HG03025 (cell line): Measurements from ENCODE around the gene DAD1.

Experiments used
- ATAC-seq: cut with Tn5 transposase; IDR thresholded peaks from one replicate; pipeline ENCODE4 v1.9.1; 2021; ENCODE audit warnings: mild to moderate bottlenecking, moderate library complexity; ENCODE audit not compliant: unreplicated experiment, low FRiP score

Gene DAD1

GRCh38 chr14:22522466-22522957 lies 66.5 kb downstream of the DAD1 start:
- ATAC-seq: no peak

GRCh38 chr14:22521449-22522239 lies 67.4 kb downstream of the DAD1 start:
- no peak for ATAC-seq

- ATAC-seq: no peak
Observed at GRCh38 chr14:22520796-22521195, 68.2 kb downstream of the DAD1 start.

DNA sequence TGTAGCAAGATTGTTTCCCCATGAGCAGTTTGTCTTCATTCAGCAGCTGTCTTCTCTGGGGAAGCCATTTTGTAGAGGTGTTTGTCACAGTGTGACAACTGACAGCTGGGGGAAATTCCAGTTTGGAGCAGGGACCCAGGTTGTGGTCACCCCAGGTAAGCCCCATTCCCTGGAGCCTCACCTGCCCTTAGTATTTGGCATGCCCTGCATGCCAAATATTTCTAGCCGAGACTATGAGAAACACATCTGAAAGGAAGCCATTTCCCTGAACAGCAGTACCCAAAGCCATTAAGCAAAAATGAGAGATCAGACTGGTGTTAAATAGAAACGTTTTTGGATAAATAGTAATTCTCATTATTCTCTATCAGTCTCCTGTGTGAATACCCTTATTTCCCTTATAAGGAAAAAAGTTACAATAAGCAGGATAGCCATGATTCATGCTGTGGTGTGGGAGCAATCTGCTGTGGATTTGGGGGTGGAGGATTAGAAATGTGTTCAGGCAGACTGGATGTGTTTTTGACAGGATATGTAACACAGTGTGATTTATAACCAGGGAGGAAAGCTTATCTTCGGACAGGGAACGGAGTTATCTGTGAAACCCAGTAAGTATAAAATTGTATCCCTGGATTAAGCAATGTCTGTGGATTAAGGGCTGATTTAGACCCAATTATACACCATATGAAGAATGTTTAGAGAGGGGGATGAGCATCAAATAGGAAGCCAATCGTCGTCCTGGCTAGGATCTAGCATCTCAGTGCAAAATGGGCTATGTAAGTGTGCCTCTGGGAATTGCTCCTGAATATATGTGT lies 68.9 kb downstream of the DAD1 start:
- ATAC-seq: no peak

DNA sequence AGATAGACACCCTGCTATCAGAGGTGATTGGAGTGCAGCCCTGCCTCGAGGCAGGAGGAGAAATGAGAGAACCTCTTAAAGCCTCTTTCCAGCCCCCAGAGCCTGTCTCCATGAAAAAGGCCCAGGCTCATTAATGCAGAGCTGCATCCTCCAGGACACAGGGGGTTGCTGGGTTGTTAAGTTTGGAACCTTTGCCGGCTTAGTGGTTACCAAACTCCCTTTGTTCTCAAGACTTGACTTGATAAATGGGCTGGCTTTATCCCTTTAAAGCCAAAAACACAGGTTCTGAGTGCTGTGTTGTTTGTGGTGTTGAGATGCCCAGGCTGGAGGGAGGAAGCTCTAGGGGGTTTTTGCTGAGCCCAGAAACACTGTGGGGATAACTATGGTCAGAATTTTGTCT lies 71.0 kb downstream of the DAD1 start:
- ATAC-seq: no peak

GRCh38 chr14:22517117-22517720 lies 71.8 kb downstream of the DAD1 start:
- ATAC-seq: no peak

GRCh38 chr14:22515929-22516328 lies 73.1 kb downstream of the DAD1 start:
- no peak for ATAC-seq
